SK-N-SH treated with all-trans-retinoic acid at 6 μM for 48 hours (cell line): ENCODE results near the gene SMPD3.

Experiments
- ATAC-seq: fragments of 200-7000 bp; cut with Tn5 transposase; 3 replicates; pipeline ENCODE4 v1.9.1; 2020; ENCODE audit warnings: mild to moderate bottlenecking, moderate library complexity
- ARNTL ChIP-seq: fragments of 450-650 bp; formaldehyde crosslinking; IDR thresholded peaks from 2 replicates; pipeline ENCODE4 v1.5.0; 2020; ENCODE audit warnings: low read depth, mild to moderate bottlenecking, moderate library complexity, borderline replicate concordance
- BACH2 ChIP-seq: fragments of 250-450 bp; sonication (Bioruptor Pico); IDR thresholded peaks from 2 replicates; pipeline ENCODE4 v1.9.0; 2021; ENCODE audit warnings: mild to moderate bottlenecking, borderline replicate concordance
- CREB5 ChIP-seq: fragments of 250-450 bp; sonication (Bioruptor Pico); IDR thresholded peaks from 2 replicates; pipeline ENCODE4 v1.5.1; 2020; ENCODE audit warnings: low read depth, mild to moderate bottlenecking, moderate library complexity
- CSDC2 ChIP-seq: fragments of 250-450 bp; sonication (Bioruptor Pico); IDR thresholded peaks from 2 replicates; pipeline ENCODE4 v1.5.0; 2020; ENCODE audit warnings: mild to moderate bottlenecking, moderate library complexity
- CSRNP3 ChIP-seq: fragments of 250-450 bp; sonication (Bioruptor Pico); IDR thresholded peaks from 2 replicates; pipeline ENCODE4 v1.5.1; 2021; ENCODE audit warnings: mild to moderate bottlenecking, moderate library complexity
- ISL1 ChIP-seq: fragments of 250-450 bp; sonication (Bioruptor Pico); IDR thresholded peaks from 2 replicates; pipeline ENCODE4 v2.1.2; 2022; ENCODE audit warnings: mild to moderate bottlenecking, moderate library complexity
- OSR1 ChIP-seq: fragments of 250-450 bp; sonication (Bioruptor Pico); IDR thresholded peaks from 2 replicates; pipeline ENCODE4 v1.8.0; 2022; ENCODE audit warnings: moderate library complexity, mild to moderate bottlenecking, inconsistent platforms
- PATZ1 ChIP-seq: fragments of 250-450 bp; sonication (Bioruptor Pico); IDR thresholded peaks from 2 replicates; pipeline ENCODE4 v1.8.0; 2020; ENCODE audit warnings: mild to moderate bottlenecking, moderate library complexity, borderline replicate concordance
- POU6F1 ChIP-seq: fragments of 250-450 bp; sonication (Bioruptor Pico); IDR thresholded peaks from 2 replicates; pipeline ENCODE4 v1.8.0; 2021; ENCODE audit warnings: low read depth, mild to moderate bottlenecking, moderate library complexity, borderline replicate concordance
- PPARA ChIP-seq: fragments of 250-450 bp; sonication (Bioruptor Pico); IDR thresholded peaks from 2 replicates; pipeline ENCODE4 v1.5.0; 2020; ENCODE audit warnings: mild to moderate bottlenecking, borderline replicate concordance
- RARB ChIP-seq: fragments of 250-450 bp; sonication (Bioruptor Pico); IDR thresholded peaks from 2 replicates; pipeline ENCODE4 v1.8.0; 2021; ENCODE audit warnings: mild to moderate bottlenecking, moderate library complexity
- SNAI2 ChIP-seq: fragments of 250-450 bp; sonication (Bioruptor Pico); IDR thresholded peaks from 2 replicates; pipeline ENCODE4 v1.5.0; 2020; ENCODE audit warnings: mild to moderate bottlenecking, moderate library complexity
- TCF4 ChIP-seq: fragments of 250-450 bp; sonication (Bioruptor Pico); IDR thresholded peaks from 2 replicates; pipeline ENCODE4 v1.8.0; 2021; ENCODE audit warnings: mild to moderate bottlenecking, moderate library complexity, borderline replicate concordance
- TOX ChIP-seq: fragments of 250-450 bp; sonication (Bioruptor Pico); IDR thresholded peaks from 2 replicates; pipeline ENCODE4 v1.8.0; 2021; ENCODE audit warnings: mild to moderate bottlenecking, moderate library complexity, borderline replicate concordance
- TSHZ2 ChIP-seq: fragments of 250-450 bp; sonication (Bioruptor Pico); IDR thresholded peaks from 2 replicates; pipeline ENCODE4 v1.5.0; 2020; ENCODE audit warnings: mild to moderate bottlenecking, moderate library complexity
- ZC3H10 ChIP-seq: fragments of 250-450 bp; sonication (Bioruptor Pico); IDR thresholded peaks from 2 replicates; pipeline ENCODE4 v1.5.1; 2021; ENCODE audit warnings: mild to moderate bottlenecking, moderate library complexity
- ZFP3 ChIP-seq: fragments of 250-450 bp; sonication (Bioruptor Pico); IDR thresholded peaks from 2 replicates; pipeline ENCODE4 v1.5.0; 2020; ENCODE audit warnings: mild to moderate bottlenecking, moderate library complexity
- ZFP30 ChIP-seq: fragments of 450-650 bp; formaldehyde crosslinking; IDR thresholded peaks from 2 replicates; pipeline ENCODE4 v1.5.0; 2022; ENCODE audit warnings: mild to moderate bottlenecking, moderate library complexity
- ZNF565 ChIP-seq: fragments of 450-650 bp; formaldehyde crosslinking; conservative IDR thresholded peaks from 2 replicates; pipeline ENCODE4 v1.5.0; 2020; ENCODE audit warnings: low read depth, mild to moderate bottlenecking, moderate library complexity
- ZNF70 ChIP-seq: fragments of 450-650 bp; formaldehyde crosslinking; IDR thresholded peaks from 2 replicates; pipeline ENCODE4 v1.5.0; 2020; ENCODE audit warnings: mild to moderate bottlenecking, moderate library complexity
- ZNF8 ChIP-seq: fragments of 450-650 bp; formaldehyde crosslinking; IDR thresholded peaks from 2 replicates; pipeline ENCODE4 v1.5.0; 2020; ENCODE audit warnings: mild to moderate bottlenecking, moderate library complexity

The SMPD3 gene

GRCh38 chr16:68411086-68411485, 37.2 kb downstream of the SMPD3 start (continued):
- TF ChIP-seq CREB5 (CRISPR knock-in tag) (no peak), TOX (CRISPR knock-in tag) (no peak)
- TF ChIP-seq, all 23 proteins: peak for 0

- TF ChIP-seq ZFP30 (no peak), RARB (no peak), POU6F1 (CRISPR knock-in tag) (no peak), PPARA (CRISPR knock-in tag) (no peak), OSR1 (CRISPR knock-in tag) (no peak), ZNF70 (CRISPR knock-in tag) (no peak), CSDC2 (CRISPR knock-in tag) (no peak), ZNF565 (CRISPR knock-in tag) (no peak), ISL1 (no peak), TOX (CRISPR knock-in tag) (no peak), TCF4 (CRISPR knock-in tag) (no peak), PATZ1 (CRISPR knock-in tag) (no peak), ZFP3 (no peak), CSRNP3 (no peak), SNAI2 (no peak), ARNTL (CRISPR knock-in tag) (no peak), TSHZ2 (no peak), ZNF8 (CRISPR knock-in tag) (no peak), BACH2 (no peak)
- no peak for ATAC-seq
Measured at GRCh38 chr16:68408967-68409366, 39.3 kb downstream of the SMPD3 start.

- TF ChIP-seq SNAI2 (no peak), RARB (no peak), ZNF70 (CRISPR knock-in tag) (no peak), ZC3H10 (CRISPR knock-in tag) (no peak), CSDC2 (CRISPR knock-in tag) (no peak), ZNF8 (CRISPR knock-in tag) (no peak), ZFP3 (no peak), ARNTL (CRISPR knock-in tag) (no peak), PPARA (CRISPR knock-in tag) (no peak)
- ATAC-seq = no peak
Measured at GRCh38 chr16:68408428-68408827, 39.9 kb downstream of the SMPD3 start.
